GM18526 (cell line): ENCODE measurements around the gene USP33.

ENCODE experiments used
- POLR2A ChIP-seq: IDR thresholded peaks from 3 replicates; pipeline ENCODE4 v1.6.1; 2011; ENCODE audit not compliant: insufficient read length; ENCODE audit errors: extremely low read depth

Gene USP33

GRCh38 chr1:77683160-77684148, 76.2 kb downstream of the USP33 start:
- TF ChIP-seq POLR2A, result peak; percentile 72

GRCh38 chr1:77682460-77683159, 77.0 kb downstream of the USP33 start, which contains the start of gene ZZZ3:
Gene ZZZ3 (minus strand): TSS chr1:77682658. CDS start chr1:77633354, 49,304 bp downstream.
- peak; percentile 74 for TF ChIP-seq POLR2A

GRCh38 chr1:77680173-77680572, 79.5 kb downstream of the USP33 start:
- TF ChIP-seq POLR2A, result no peak

- no peak for TF ChIP-seq POLR2A
Observed at GRCh38 chr1:77678660-77679610, 80.7 kb downstream of the USP33 start.

GRCh38 chr1:77673716-77674355, 85.8 kb downstream of the USP33 start:
- TF ChIP-seq POLR2A, result no peak

- TF ChIP-seq POLR2A, result no peak
Observed at GRCh38 chr1:77673030-77673429, 86.6 kb downstream of the USP33 start.

- TF ChIP-seq POLR2A, result no peak
Observed at GRCh38 chr1:77672374-77672773, 87.3 kb downstream of the USP33 start.

GRCh38 chr1:77671836-77672235, 87.8 kb downstream of the USP33 start:
- no peak for TF ChIP-seq POLR2A

GRCh38 chr1:77670330-77670729, 89.3 kb downstream of the USP33 start:
- no peak for TF ChIP-seq POLR2A

- TF ChIP-seq POLR2A, result no peak
Observed at GRCh38 chr1:77668924-77669449, 90.7 kb downstream of the USP33 start.

GRCh38 chr1:77664939-77665516, 94.6 kb downstream of the USP33 start:
- no peak for TF ChIP-seq POLR2A

- no peak for TF ChIP-seq POLR2A
Observed at GRCh38 chr1:77661696-77662095, 98.0 kb downstream of the USP33 start.

- no peak for TF ChIP-seq POLR2A
Observed at GRCh38 chr1:77659879-77660593, 99.6 kb downstream of the USP33 start.
